Measurements from ENCODE around the gene INHBB.
A peak's percentile ranks its signal among the peaks of the same experiment; 100 is the strongest.
"Not testable (repeated sequence)": the region's sequence is repeated elsewhere in the genome, so short reads cannot be mapped to it uniquely, and the experiment has no call there.

The INHBB gene

GRCh38 chr2:120316528-120317179 is 29.3 kb upstream of the INHBB start:
- no peak for DNase-seq

DNA sequence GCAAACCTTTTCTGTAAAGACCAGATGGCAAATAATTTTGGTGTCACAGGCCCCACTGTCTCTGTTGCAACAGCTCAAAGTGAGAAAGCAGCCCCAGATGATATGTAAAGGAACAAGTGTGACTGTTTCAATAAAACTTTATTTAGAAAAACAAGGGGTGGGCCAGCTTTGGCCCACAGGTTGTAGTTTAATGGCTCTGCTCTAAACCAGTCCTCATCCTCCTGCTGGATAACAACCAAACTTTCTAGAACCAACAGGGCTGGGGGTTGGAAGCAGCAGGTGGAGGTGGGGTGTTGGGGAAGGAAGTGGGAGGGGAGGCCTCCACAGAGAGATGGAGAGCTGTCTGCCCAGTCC is 28.8 kb upstream of the INHBB start:
- DNase-seq, result no peak

DNA sequence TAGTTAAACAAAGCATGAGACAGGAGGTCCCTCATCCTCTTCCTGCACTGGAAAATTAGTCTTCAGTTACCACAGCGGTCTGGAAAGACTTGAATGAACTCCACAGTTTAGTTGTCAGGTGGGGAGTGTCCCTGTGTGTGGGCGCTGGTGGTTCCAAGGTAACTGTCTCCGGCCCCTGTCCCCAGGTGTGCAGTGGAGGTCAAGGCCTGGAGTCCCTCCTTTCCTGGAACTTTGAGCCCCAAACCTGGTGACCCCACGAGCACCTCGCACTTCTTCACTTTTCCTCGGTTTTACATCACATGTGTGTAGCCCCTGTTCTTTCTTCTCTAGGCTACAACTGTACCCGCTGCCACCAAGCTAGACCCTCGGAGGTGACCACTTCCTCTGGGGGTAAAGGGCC is 28.0 kb upstream of the INHBB start:
- no peak for DNase-seq

- DNase-seq, result no peak
Measured at GRCh38 chr2:120318626-120319025, 27.3 kb upstream of the INHBB start.

- DNase-seq, result no peak
Measured at GRCh38 chr2:120319123-120319522, 26.8 kb upstream of the INHBB start.

GRCh38 chr2:120319686-120320317 is 26.1 kb upstream of the INHBB start:
- DNase-seq, result no peak

GRCh38 chr2:120320318-120320851 is 25.6 kb upstream of the INHBB start:
- DNase-seq, result no peak

DNA sequence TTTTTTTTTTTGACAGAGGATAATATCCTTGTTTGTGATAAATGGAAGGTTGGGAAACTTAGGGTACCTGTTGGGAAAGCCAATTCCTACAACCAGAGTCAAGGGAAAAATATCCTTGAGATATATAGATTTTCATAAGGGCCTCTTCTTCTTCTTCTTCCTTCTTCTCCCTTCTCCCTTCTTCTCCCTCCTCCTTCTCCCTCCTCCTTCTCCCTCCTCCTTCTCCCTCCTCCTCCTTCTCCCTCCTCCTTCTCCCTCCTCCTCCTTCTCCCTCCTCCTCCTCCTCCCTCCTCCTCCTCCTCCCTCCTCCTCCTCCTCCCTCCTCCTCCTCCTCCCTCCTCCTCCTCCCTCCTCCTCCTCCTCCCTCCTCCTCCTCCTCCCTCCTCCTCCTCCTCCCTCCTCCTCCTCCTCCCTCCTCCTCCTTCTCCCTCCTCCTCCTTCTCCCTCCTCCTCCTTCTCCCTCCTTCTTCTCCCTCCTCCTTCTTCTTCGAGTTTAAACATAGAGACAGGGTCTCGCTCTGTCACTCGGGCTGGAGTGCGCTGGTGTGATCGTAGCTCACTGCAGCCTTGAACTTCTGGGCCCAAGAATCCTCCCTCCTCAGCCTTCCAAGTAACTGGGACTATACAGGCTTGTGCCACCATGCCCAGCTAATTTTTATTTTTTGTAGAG is 24.9 kb upstream of the INHBB start:
- not testable (repeated sequence) for DNase-seq

GRCh38 chr2:120321721-120322284 is 24.1 kb upstream of the INHBB start:
- no peak for DNase-seq

GRCh38 chr2:120322329-120322728 is 23.6 kb upstream of the INHBB start:
- no peak for DNase-seq

- DNase-seq, result no peak
Measured at GRCh38 chr2:120323214-120323613, 22.7 kb upstream of the INHBB start.

- peak; percentile 28 for DNase-seq
Measured at GRCh38 chr2:120323807-120324399, 22.0 kb upstream of the INHBB start.

GRCh38 chr2:120324933-120325332 is 21.0 kb upstream of the INHBB start:
- DNase-seq, result no peak

GRCh38 chr2:120326066-120326465 is 19.9 kb upstream of the INHBB start:
- DNase-seq, result no peak

DNA sequence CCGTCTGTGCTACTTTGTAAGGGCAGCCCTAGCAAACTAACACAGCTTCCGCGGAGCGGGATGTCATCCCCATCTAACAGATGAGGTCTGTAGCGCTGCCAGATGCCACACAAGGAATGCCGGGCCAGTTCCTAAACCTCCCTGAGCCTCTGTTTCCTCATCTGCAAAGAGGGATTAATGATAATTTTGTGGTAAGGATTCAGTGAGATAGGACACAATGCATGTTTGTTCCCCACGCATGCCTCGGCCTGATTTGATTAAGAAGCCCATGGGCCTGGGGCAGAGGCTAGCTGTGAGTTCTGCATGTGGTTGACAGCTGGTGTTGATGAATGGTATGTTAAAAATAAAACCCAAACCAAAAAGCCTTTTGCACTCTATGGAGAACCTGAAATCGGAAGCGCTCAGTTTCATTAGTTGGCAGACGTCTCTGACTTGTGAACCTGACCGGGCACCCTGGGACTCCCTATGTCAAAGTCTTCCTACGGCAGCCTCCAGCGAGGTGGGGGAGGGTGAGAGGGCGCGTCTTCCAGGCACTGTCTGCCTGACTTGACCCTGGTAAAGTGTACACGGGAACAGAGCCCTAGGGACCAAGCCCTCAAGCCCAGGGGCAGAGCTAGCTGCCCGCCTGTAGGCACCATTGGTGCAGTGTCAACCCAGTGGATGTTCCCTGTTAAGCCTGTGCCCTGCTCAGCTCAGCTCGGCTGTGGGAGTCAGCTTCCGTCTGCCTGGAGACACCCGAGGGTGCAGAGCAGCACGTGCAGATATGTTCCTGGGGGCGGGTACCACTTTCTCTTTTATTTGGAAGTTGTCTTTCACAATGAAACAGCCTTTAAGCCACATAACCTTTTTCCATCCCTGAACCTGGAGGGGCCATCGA is 14.8 kb upstream of the INHBB start:
- DNase-seq, result no peak

DNA sequence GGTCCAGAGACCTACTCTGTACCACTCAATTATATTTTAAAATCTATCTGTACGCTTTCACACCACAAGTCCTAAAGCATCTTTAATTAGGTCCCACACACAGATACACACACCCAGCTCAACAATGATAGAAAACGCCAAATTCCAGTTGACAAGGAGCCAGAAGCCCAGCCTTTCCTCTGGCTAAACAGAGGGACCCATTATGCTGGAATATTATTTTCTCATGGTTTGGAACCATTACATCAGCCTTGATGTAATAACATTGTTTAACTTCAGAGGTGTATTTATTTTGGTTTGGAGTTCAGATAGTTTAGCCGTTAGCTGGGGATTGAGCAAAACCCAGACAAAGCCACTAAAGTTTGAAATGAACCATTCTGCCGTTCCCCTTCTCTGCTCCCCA is 14.0 kb upstream of the INHBB start:
- DNase-seq, result no peak

DNA sequence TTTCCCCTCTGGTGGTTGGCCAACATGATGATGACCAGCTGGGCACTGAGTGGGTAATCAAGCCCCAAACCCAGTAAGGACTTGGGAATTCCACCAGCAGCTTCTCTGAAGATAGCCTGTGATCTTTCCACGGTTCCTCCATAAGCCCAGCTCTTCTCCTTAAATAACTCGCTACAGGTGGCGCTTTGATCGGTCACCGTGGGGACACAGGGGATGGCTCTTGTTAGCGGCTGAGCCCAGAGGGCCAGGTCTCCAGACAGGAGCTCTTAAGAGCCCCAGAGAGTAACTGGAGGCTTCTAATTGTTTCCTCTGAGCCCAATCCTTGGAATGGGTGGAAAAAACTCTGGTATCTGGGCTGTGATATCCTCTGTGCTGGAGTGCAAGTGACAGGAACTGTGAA is 13.6 kb upstream of the INHBB start:
- DNase-seq, result no peak

DNA sequence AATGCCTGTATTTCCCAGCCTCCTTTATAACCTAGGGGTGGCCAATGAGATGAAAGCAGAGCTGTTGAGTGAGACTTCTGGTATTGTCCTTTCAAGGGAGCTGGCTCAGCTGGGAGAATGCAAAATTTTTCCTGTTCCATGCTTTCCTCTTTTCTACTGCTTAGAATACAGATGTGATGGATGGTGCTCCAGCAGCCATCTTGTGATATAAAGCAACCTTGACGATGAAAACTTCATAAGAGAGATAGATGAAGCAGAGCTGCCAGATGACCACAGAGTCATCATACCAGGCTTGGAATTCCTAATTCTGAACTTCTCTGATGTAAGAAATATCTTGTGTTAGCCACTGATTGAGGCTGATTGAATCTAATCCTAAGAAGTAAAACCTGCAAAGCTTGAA is 11.9 kb upstream of the INHBB start:
- DNase-seq, result no peak

DNA sequence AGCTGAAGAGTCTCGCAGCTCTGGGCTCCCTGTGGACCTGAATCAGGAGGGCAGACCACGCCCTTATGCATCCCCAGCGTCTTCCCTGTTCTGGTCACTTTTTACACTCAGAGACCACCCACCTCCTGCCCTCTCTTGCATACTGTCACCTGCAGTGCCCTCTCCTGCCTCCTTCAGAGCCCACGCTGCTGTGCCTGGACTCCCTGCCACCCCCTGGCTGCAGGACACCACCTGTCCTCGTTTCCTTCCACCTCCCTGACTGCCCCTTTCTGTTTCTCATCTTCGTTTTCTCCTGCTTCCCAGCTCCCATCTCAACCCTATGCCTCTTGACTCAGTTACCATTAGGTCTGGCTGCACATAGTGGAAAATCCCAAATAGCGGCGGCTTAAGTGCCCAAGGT is 9.2 kb upstream of the INHBB start:
- no peak for DNase-seq

DNA sequence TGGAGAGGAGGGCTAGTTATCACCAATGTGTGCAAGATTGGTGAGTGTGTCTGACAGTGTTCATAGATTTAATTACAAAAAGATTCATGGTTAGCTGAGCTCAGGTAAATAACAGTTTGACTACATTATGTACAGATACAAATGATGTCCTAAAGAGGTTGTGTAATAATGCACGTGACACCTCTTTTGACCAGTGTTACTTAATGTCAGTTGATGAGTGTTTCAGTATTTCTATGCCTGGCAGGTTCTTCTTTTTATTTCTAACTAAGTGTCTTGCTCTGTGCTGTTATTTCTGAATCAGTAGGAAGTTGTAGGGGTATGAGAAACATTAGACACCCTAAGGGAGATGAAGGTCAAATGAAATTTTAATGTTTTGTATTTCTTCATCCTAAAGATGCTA is 7.9 kb upstream of the INHBB start:
- DNase-seq, result no peak

DNA sequence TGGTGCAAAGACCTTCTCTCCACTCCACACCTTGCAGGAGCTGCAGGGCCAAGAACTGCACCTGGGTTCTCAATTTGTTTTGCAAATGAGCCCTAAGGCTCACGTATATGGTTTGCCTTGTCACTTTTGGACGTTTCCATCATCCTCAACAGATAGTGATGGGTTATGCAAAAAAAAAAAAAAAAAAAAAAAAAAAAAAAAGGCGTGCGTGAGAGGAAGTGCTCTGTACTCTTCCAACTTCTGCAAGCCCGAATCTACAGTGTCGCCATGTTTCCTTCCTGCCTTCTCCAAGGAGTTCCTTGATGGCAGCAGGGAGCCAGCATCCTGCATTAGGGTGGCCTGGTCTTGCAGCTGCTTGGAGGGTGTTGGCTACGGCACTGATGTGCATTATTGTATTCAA is 4.0 kb upstream of the INHBB start:
- no peak for DNase-seq

- no peak for DNase-seq
Measured at GRCh38 chr2:120342446-120342845, 3.5 kb upstream of the INHBB start.

GRCh38 chr2:120343100-120343432 is 2.9 kb upstream of the INHBB start:
- DNase-seq, result no peak
